Head of caudate nucleus (tissue), 42 donors: ENCODE measurements around the gene SLC35F2.
A peak's percentile ranks its signal among the peaks of the same experiment; 100 is the strongest.

Experiments
- DNase-seq, 42 donors: peaks; one replicate each; pipeline versions ENCODE4 v3.0.0 to v3.0.0-alpha.2; 2020 to 2021; ENCODE audit warnings: mixed read lengths in 7 of 42
- intact Hi-C: fragments of 100-400 bp; cut with DNase I; formaldehyde crosslinking; loops from one replicate; pipeline ENCODE4 v1.15.0; 2022

Gene SLC35F2

GRCh38 chr11:107752508-107752907 is 106.1 kb downstream of the SLC35F2 start:
- intact Hi-C loops, result no loop called here

GRCh38 chr11:107751082-107751481 is 107.5 kb downstream of the SLC35F2 start:
- intact Hi-C loops, result no loop called here
- no peak for DNase-seq

More at GRCh38 chr11:107752508-107752907, 106.1 kb downstream of the SLC35F2 start:
- no peak for DNase-seq

GRCh38 chr11:107750313-107750712 is 108.3 kb downstream of the SLC35F2 start:
- DNase-seq, result no peak
- intact Hi-C loops, result no loop called here

- intact Hi-C loops, result no loop called here
- DNase-seq, result no peak
These were observed 111.0 kb downstream of the SLC35F2 start for GRCh38 chr11:107747622-107748021.

GRCh38 chr11:107744736-107745135 is 113.9 kb downstream of the SLC35F2 start:
- DNase-seq, result no peak
- intact Hi-C loops, result no loop called here

DNA sequence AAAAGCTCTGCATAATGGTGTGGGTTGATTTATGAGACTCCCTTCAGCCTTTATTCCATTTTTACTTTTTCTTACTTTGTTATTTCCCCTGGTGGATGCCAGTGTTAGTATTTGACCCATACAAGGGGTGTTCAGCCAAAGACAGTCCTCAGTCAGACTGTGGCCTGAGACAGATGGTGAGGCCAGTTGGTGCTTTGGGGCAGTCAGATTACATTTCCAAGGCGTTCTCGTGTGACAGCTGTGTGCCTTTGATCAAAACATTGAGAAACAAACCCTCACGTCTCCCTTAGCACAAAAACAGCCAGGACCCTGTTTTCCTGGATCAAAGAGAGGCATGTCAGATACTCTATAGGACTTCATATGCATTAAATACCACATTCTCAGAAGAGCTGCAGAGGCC is 115.4 kb downstream of the SLC35F2 start:
- DNase-seq, result no peak
- intact Hi-C loops, result no loop called here

DNA sequence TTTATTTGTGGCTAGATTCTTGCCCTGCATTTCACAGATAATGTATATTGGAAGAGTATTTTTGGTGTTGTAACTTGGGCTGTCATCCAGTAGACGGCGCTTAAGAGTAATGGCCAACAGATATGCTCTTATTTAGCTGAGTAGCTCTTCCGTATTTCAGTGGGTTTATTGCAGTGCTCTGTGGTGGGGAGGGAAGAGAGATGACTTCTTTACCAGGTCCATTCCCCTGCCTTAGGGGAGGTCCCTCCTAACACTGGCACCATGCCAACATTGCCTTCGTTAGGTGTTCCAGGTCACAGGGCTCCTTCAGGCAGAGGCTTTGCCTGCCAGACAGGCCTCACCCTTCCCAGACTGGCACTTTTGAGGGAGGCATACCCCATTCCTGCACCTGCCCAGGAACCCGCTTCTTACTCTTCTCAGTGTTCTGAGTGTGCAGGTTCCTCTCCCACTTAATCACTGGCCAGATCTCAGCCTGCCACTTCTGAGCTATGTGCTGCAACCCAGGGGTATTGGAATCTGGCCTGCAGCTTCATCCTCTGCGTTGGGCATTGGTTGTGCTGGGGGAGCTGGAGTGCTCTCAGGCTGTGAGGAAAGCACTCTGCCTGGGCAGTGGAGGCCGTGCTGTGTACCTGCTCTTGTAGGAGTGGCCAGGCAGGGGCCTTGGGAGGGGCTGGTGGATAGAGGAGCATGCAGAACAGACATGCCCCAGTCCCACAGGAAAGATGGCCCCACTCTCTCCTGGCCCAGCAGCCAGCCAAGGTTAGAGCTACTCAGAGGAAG is 117.4 kb downstream of the SLC35F2 start:
- DNase-seq, result peak in 1 of 42 donors; percentile 43
- intact Hi-C loops, result no loop called here
